ENCODE measurements around the gene EFCAB11.

DNA sequence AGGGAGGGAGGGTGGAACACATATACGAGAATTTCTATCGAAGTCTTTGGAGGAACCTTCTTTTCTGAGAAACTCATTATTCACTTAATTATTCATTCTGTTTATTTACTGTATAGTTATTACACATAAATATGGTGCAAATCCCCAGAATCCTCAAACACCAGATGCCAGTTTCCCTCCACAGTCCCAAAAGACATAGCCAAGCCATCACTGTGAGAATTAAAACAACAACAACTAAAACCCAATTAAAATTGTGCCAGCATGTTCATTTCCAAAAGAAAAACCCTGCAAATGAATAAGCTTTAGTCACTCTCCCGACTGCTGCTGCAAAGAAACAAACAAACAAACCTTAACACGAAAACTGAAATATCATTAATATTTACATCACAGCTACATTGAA lies 173.5 kb downstream of the EFCAB11 start:
- TF ChIP-seq, protein P1, sequence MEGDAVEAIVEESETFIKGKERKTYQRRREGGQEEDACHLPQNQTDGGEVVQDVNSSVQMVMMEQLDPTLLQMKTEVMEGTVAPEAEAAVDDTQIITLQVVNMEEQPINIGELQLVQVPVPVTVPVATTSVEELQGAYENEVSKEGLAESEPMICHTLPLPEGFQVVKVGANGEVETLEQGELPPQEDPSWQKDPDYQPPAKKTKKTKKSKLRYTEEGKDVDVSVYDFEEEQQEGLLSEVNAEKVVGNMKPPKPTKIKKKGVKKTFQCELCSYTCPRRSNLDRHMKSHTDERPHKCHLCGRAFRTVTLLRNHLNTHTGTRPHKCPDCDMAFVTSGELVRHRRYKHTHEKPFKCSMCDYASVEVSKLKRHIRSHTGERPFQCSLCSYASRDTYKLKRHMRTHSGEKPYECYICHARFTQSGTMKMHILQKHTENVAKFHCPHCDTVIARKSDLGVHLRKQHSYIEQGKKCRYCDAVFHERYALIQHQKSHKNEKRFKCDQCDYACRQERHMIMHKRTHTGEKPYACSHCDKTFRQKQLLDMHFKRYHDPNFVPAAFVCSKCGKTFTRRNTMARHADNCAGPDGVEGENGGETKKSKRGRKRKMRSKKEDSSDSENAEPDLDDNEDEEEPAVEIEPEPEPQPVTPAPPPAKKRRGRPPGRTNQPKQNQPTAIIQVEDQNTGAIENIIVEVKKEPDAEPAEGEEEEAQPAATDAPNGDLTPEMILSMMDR (conservative IDR thresholded peaks at IDR 0.05 in 1 of 2, IDR thresholded peaks at IDR 0.05 in 1 of 2; ENCODE audit: low read depth in 1 of 2, low read length in 2 of 2): no peak
- no peak for TF ChIP-seq EZH2 (IDR thresholded peaks at IDR 0.05; ENCODE audit: low read length, missing control alignments)

Measured in fibroblast of lung (primary cell).